ENCODE results near the gene CCSER1.

The CCSER1 gene

DNA sequence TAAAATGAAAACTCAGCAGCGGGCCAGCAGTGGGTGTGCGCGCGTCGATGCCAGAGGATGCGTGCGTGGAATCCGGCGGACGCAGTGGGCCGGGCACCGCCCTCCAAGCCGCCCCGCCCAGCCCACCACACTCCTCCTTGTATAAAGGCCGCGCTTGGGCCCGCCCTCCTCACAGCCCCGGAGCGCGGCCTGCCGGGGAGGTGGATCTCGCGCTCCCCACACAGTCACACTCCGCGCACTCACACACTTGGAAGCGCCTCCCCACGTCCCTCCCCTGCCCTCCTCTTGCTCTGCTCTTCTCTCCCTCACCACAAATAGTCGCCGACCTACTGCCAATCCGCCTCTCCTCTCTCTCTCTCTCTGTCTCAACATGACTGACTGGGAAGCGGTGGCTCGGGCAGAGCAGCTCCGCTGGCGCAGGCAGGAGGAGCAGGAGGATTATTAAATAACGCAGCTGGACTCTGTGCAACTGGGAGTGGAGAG is at the start of gene CCSER1:
CCSER1 (plus strand) TSS at position 172 of the 483 bp plus-strand sequence.
- DNase-seq (ENCODE audit: low read depth): peak; percentile 7

GRCh38 chr4:90078440-90078839 is 48.8 kb upstream of the CCSER1 start:
- no peak for DNase-seq (ENCODE audit: low read depth)

DNA sequence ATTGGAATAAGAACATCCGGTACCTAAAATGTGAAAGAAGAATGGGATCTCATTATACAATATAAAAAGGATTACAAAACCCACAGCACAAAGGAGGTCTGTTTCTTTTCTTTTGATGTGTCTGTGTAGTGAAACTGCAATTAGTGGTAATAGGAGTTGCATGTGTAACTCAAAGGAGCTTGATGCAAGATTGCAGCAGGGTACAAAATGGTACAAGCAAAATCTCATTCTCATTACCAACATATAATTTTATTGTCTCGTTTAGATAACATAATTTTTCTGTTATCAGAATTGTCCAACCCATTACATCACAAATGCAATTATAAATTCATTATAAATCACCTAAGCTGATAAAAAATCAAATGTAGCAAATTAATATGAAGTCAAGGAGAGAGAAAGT is 47.1 kb upstream of the CCSER1 start:
- no peak for DNase-seq (ENCODE audit: low read depth)

- no peak for DNase-seq (ENCODE audit: low read depth)
These were observed 45.6 kb upstream of the CCSER1 start for GRCh38 chr4:90081432-90082144.

DNA sequence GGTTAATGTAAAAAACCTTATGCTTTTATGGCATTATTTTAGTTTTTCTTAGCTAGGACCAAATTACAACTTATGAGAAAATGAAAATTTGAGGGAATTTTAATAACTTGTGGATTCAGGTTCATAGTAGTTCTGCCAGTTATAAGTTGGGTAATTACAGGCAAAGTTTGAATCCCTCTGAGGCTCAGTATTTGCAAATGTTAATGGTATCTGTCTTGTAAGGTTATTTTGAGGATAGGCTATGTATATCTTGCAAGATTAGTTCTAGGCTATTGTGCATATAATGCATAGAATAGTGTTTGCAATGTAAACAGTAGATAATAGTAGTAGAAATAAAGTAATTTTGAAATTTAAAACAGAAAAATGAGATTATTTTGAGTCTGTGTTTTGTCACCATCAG is 44.7 kb upstream of the CCSER1 start:
- no peak for DNase-seq (ENCODE audit: low read depth)

- DNase-seq (ENCODE audit: low read depth): no peak
These were observed 42.8 kb upstream of the CCSER1 start for GRCh38 chr4:90084277-90084966.

GRCh38 chr4:90084967-90085295 is 42.3 kb upstream of the CCSER1 start:
- DNase-seq (ENCODE audit: low read depth): no peak

- DNase-seq (ENCODE audit: low read depth): no peak
These were observed 33.7 kb upstream of the CCSER1 start for GRCh38 chr4:90093526-90093925.

- no peak for DNase-seq (ENCODE audit: low read depth)
These were observed 32.2 kb upstream of the CCSER1 start for GRCh38 chr4:90095000-90095399.

DNA sequence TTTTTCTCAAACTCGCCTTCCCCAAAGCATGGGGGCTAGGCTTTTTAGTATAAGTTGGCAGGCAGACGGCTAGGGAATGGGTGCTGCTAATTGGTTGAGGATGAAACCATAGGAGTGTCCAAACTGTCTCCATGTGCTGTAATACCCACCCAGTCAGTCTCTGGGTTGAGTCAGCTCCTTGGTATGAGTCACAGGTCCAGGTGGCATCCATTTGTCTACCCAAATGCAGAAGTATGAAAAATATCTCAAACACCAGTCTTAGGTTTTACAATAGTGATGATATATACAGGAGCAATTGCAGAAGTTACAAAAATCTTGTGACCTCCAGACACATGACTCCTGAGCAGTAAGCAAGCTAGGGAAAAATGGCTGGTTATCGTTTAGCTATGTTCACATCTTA is 27.4 kb upstream of the CCSER1 start:
- DNase-seq (ENCODE audit: low read depth): no peak

- no peak for DNase-seq (ENCODE audit: low read depth)
These were observed 23.2 kb upstream of the CCSER1 start for GRCh38 chr4:90103991-90104390.

GRCh38 chr4:90105274-90105673 is 21.9 kb upstream of the CCSER1 start:
- DNase-seq (ENCODE audit: low read depth): no peak

- DNase-seq (ENCODE audit: low read depth): no peak
These were observed 14.5 kb upstream of the CCSER1 start for GRCh38 chr4:90112715-90113114.

- DNase-seq (ENCODE audit: low read depth): no peak
These were observed 13.2 kb upstream of the CCSER1 start for GRCh38 chr4:90113881-90114457.

DNA sequence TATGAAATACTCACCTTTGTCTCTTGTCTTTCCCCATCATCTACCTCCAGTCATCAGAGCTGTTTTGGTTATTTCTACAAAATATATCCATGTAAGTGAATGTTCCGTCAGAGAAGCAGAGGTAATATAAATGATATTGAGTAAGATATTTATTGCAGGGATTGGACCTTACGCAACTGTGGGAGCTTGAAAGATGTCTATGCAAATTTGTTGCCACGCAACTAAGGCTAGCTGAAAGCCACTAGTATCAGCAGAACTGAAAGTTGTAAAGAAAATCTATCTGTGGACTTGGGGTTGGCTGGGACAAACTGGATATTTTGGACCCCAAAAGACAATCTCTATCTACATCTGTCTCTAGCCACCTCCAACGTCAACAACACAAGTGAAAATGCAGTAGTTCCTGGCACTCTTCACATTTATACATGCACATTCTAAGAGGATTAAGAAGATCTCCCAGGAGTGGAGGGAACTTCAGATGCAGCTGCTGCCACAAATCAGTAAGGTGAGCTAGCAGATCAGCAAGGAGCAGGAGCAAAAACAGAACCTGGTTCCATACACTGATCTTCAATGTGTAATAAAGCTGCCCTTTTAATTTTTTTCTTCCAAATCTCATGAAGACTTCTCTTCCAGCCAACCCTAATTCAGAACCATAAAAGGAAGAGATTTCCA is 8.5 kb upstream of the CCSER1 start:
- no peak for DNase-seq (ENCODE audit: low read depth)

DNA sequence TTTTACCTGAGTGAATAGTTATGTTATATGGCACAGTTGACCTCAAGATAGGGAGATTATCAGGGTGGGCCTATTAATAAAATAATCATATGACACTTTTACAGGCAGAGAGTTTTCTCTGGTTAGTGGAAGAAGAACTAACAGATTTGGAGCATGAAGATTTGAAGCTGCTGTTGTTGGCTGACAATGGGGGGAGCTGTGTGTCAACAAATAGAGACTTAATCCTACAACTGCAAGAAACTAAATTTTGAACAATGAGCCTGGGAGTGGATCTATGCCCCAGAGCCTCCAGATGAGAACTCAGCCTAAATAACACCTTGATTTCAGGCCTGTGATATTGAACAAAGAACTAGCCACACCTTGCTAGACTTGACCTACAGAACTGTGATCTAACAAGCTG is 7.2 kb upstream of the CCSER1 start:
- DNase-seq (ENCODE audit: low read depth): no peak

DNA sequence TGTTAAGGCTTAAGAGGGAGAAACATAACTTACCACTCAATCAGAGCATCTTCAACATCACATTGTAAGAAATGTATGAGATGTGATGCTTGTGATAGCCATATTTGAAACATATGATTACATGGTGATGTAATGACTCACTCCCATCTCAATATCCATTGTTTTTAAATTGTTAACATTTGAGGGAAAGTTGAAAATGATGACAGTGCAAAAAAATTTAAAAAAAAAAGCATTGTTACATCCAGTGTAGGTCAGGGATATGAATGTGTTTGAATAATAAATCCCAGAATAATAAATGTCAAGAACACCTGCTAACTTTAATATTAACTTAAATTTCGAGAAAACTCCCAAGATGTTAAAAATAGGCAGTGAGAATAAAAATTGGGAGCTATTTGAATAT is 6.4 kb upstream of the CCSER1 start:
- no peak for DNase-seq (ENCODE audit: low read depth)

GRCh38 chr4:90121676-90122354 is 5.4 kb upstream of the CCSER1 start:
- DNase-seq (ENCODE audit: low read depth): no peak

- DNase-seq (ENCODE audit: low read depth): no peak
These were observed 4.8 kb upstream of the CCSER1 start for GRCh38 chr4:90122355-90122748.

GRCh38 chr4:90124276-90124675 is 2.9 kb upstream of the CCSER1 start:
- no peak for DNase-seq (ENCODE audit: low read depth)

DNA sequence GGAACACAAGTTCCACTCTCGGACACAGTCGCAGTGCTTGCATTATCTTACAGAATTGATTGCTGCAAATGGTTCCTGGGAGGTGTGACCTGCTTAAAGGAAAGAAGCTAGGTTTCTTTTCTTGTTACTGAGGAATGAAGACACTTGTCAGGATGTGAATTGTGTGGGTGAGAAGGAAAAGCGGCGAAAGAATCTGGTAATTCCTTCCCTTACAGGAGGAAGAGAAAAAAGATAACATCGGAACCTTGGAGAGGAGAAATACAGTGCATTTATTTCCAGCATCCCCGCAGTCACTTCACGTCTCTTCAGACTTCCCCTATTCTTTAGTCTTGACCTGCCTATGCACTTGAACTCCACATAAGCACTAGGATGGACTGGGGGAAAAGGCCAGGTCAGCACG is 389 bp upstream of the CCSER1 start:
- DNase-seq (ENCODE audit: low read depth): no peak

DNA sequence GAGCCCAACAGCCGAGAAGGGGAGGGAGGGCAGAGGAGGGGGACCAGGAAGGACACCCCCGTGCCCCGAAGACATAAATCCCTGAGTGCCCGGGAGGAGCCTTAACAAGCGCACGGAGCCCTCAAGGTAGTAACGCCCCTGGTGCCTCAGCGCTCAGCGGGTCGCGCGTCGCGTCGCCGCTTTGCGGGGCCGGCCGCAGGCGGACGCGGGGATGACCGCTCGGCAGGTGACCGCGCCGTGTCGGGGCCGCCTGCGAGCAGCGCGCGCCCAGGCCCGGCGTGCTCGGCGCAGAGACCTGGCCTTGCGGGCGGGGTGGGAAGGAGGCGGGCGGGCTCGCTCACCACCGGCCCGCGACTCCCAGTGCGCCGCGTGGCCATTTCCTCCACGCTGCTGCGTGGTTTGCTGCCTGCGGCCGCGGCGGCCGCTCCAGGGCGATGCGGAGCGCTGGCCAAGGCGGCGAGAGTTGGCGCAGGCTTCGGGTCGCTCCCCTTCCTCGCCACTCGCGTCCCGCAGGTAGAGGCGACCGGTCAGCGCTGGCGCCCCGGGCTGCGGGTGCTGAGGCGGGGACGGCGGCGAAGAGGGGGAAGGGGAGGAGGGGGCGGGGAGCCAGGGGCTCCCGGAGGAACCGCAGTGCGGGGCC is 632 bp downstream of the CCSER1 start:
- no peak for DNase-seq (ENCODE audit: low read depth)
